ENCODE results near the gene CADM2.

DNA sequence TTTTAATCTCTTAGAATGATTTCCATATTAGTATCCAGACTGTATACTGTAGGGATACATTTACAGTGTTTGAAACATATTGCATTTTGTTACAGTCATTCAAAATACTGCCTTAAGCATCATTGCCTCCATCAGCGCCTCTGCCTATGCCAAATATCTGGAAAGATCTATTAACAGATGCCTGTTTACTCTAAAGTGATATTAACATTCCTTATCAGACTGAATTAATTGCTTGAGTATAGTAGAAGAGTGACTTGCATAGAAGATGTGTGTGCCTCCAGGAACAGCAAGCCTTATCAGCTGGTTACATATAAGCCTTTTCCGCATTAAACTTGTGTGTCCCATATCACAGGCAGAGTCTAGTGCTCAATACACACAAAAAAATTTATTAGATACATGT is 379.1 kb downstream of the CADM2 start:
- TF ChIP-seq, protein P1, sequence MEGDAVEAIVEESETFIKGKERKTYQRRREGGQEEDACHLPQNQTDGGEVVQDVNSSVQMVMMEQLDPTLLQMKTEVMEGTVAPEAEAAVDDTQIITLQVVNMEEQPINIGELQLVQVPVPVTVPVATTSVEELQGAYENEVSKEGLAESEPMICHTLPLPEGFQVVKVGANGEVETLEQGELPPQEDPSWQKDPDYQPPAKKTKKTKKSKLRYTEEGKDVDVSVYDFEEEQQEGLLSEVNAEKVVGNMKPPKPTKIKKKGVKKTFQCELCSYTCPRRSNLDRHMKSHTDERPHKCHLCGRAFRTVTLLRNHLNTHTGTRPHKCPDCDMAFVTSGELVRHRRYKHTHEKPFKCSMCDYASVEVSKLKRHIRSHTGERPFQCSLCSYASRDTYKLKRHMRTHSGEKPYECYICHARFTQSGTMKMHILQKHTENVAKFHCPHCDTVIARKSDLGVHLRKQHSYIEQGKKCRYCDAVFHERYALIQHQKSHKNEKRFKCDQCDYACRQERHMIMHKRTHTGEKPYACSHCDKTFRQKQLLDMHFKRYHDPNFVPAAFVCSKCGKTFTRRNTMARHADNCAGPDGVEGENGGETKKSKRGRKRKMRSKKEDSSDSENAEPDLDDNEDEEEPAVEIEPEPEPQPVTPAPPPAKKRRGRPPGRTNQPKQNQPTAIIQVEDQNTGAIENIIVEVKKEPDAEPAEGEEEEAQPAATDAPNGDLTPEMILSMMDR (IDR thresholded peaks at IDR 0.05) = no peak
- no peak for TF ChIP-seq POLR2A (IDR thresholded peaks at IDR 0.05)
